NT2/D1 (cell line): ENCODE data around the gene HMGCLL1.

Experiments
- YY1 ChIP-seq: IDR thresholded peaks from 2 replicates; pipeline ENCODE4 v1.6.1; 2011; ENCODE audit not compliant: insufficient read length, insufficient read depth
- ZNF274 ChIP-seq: IDR thresholded peaks from 2 replicates; pipeline ENCODE4 v1.6.1; 2011; ENCODE audit warnings: mild to moderate bottlenecking, low read depth, low read length

GRCh38 chr6:55576811-55577210 is 2.2 kb downstream of the HMGCLL1 start:
- TF ChIP-seq ZNF274 (no peak), YY1 (no peak)
